Endometrium (tissue), 2 donors: ENCODE results near the gene NME3.

ENCODE experiments used
- FAIRE-seq: peaks from 2 replicates; lab custom pipeline; 2012; peaks lifted over from hg19 to GRCh38; lab: Jason Lieb, UNC
- donor health status: control.
- donor health status: control.

Gene NME3

GRCh38 chr16:1793578-1794220 is 22.4 kb upstream of the NME3 start, which contains the start of gene IGFALS:
TSS of gene IGFALS (minus strand) at chr16:1793705. CDS start at chr16:1793652, 53 bp downstream.
- FAIRE-seq = no peak

GRCh38 chr16:1792836-1793577 is 21.7 kb upstream of the NME3 start:
- FAIRE-seq = no peak

- no peak for FAIRE-seq
These were observed 20.8 kb upstream of the NME3 start for GRCh38 chr16:1791943-1792812.

GRCh38 chr16:1791256-1791942 is 20.1 kb upstream of the NME3 start:
- FAIRE-seq = no peak

- no peak for FAIRE-seq
These were observed 19.4 kb upstream of the NME3 start for GRCh38 chr16:1790611-1791255.

- FAIRE-seq = no peak
These were observed 18.9 kb upstream of the NME3 start for GRCh38 chr16:1790261-1790610.

GRCh38 chr16:1789643-1790045 is 18.3 kb upstream of the NME3 start:
- FAIRE-seq = no peak

GRCh38 chr16:1788708-1789100 is 17.4 kb upstream of the NME3 start:
- no peak for FAIRE-seq

- FAIRE-seq = no peak
These were observed 16.9 kb upstream of the NME3 start for GRCh38 chr16:1788095-1788707.

GRCh38 chr16:1787322-1788094 is 16.2 kb upstream of the NME3 start:
- no peak for FAIRE-seq

GRCh38 chr16:1787056-1787321 is 15.6 kb upstream of the NME3 start:
- no peak for FAIRE-seq

GRCh38 chr16:1786242-1787055 is 15.1 kb upstream of the NME3 start:
- no peak for FAIRE-seq

- no peak for FAIRE-seq
These were observed 14.5 kb upstream of the NME3 start for GRCh38 chr16:1785846-1786170.

- no peak for FAIRE-seq
These were observed 13.9 kb upstream of the NME3 start for GRCh38 chr16:1784977-1785845.

- FAIRE-seq = peak; percentile 100
These were observed 11.3 kb upstream of the NME3 start, which contains the start of the genes NUBP2 and SPSB3 for GRCh38 chr16:1782408-1783264. TSS of gene NUBP2 (plus strand) at chr16:1782960. CDS start at chr16:1783021, 61 bp downstream. TSS of gene SPSB3 (minus strand) at chr16:1782571. CDS start at chr16:1781483, 1,088 bp downstream.

- FAIRE-seq = no peak
These were observed 10.5 kb upstream of the NME3 start for GRCh38 chr16:1781758-1782407.

- no peak for FAIRE-seq
These were observed 9.9 kb upstream of the NME3 start for GRCh38 chr16:1781254-1781653.
